Measurements from ENCODE around the gene ARVCF.

Gene ARVCF

GRCh38 chr22:20053407-20054033 is 36.9 kb upstream of the ARVCF start:
- DNase-seq, result no peak

GRCh38 chr22:20052309-20053259 is 36.0 kb upstream of the ARVCF start:
- DNase-seq, result no peak

GRCh38 chr22:20051927-20052308 is 35.3 kb upstream of the ARVCF start:
- DNase-seq, result no peak

GRCh38 chr22:20046730-20047129 is 30.1 kb upstream of the ARVCF start:
- DNase-seq, result no peak

- DNase-seq, result no peak
Measured at GRCh38 chr22:20044495-20045151, 28.0 kb upstream of the ARVCF start.

- no peak for DNase-seq
Measured at GRCh38 chr22:20043997-20044342, 27.3 kb upstream of the ARVCF start.

- no peak for DNase-seq
Measured at GRCh38 chr22:20043057-20043996, 26.7 kb upstream of the ARVCF start.

- DNase-seq, result no peak
Measured at GRCh38 chr22:20040327-20041200, 23.9 kb upstream of the ARVCF start.

GRCh38 chr22:20039683-20040325 is 23.2 kb upstream of the ARVCF start:
- no peak for DNase-seq

- no peak for DNase-seq
Measured at GRCh38 chr22:20038574-20038973, 22.0 kb upstream of the ARVCF start.

- no peak for DNase-seq
Measured at GRCh38 chr22:20037419-20037818, 20.8 kb upstream of the ARVCF start.

- no peak for DNase-seq
Measured at GRCh38 chr22:20036535-20037392, 20.1 kb upstream of the ARVCF start.

GRCh38 chr22:20036084-20036482 is 19.5 kb upstream of the ARVCF start:
- DNase-seq, result no peak

GRCh38 chr22:20035375-20036083 is 18.9 kb upstream of the ARVCF start:
- no peak for DNase-seq

- DNase-seq, result no peak
Measured at GRCh38 chr22:20034143-20034542, 17.5 kb upstream of the ARVCF start.

GRCh38 chr22:20033045-20033706 is 16.6 kb upstream of the ARVCF start:
- no peak for DNase-seq

GRCh38 chr22:20032407-20032991 is 15.9 kb upstream of the ARVCF start:
- DNase-seq, result no peak

GRCh38 chr22:20031732-20032406 is 15.2 kb upstream of the ARVCF start:
- peak; percentile 47 for DNase-seq

Measured in activated CD4-positive, alpha-beta T cell treated with anti-CD3 and anti-CD28 coated beads, Interleukin-2, amount 50 U/mL, for 1 hour (primary cell).